Activated CD8-positive, alpha-beta memory T cell treated with anti-CD3 and anti-CD28 coated beads, Interleukin-2, amount 50 U/mL, for 1 hour (primary cell): ENCODE results near the gene ARHGAP32.
"Not testable (repeated sequence)": the region's sequence is repeated elsewhere in the genome, so short reads cannot be mapped to it uniquely, and the experiment has no call there.

Source experiments
- DNase-seq: peaks from one replicate; pipeline ENCODE4 v3.0.0-alpha.2; 2020; ENCODE audit errors: extremely low read depth

Gene ARHGAP32

DNA sequence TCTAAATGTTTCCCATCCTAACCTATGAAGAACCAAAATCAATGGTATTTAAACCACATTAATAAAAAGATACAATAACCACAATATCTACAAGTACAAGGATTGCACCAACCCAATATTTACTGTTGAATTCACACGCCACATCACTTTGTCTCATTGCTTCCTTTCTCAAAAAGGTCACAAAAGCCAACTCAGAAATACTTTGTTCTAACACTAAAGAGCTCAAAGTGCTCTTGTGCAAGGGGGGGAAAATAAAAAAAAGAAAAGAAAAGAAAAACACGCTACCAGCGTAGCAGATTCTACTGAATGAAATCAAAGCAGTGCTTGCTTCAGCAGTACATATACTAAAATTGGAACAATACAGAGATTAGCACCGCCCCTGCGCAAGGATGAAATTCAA lies 10.5 kb upstream of the ARHGAP32 start:
- no peak for DNase-seq

DNA sequence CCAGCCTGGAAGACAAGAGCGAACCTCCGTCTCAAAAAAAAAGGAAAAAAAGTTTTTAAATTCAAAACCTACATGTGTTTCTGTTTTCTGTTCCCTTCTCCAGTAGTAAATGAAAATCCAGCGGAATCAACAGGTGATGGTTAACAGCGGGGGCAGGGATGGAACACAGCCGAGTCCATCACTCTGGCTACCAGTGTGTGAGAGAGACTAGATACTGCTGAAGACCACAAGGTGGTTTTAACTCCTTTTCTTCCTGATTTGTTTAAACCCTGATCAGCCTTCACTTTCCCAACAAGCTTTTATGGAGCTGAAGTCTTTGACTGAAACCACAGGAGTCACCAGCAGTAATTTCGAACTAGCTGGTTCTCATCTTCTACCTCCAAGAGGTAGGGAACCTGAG lies 3.6 kb upstream of the ARHGAP32 start:
- DNase-seq, result no peak

DNA sequence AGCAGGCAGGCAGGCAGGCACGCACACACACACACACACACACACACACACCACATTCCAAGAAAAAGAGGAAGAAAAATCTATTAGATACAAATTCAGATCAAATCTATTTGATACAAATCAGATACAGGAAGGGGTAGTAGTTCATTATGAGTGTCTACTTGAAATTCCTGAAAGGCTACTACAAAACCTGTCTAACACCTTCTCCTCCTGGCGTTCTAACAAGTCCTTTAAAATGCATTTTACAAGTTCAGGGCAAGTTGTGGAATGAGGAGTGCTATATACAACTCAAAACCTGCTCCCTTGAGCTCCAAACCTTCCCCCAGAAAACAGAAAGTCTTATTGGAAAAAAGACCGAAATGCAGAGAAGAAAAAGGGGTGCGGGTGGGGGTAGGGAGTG lies 476 bp downstream of the ARHGAP32 start:
- no peak for DNase-seq

DNA sequence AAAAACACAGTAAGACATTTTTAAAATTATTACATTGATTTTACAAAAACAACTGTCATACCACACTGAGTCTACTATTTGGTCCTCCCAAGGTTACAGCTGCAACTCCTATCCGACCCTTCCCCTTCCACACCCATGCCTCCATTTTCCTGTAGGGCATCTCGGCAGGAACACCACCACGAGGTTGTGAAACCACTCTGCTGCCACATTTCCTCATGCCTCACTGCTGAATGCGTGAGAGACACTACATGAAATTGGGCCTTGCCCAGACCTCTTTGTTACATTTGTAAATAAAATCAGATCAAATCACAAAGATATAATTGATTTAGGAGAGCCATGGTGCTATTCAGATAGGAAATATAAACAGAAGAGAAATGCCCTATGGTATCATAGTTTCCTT lies 2.0 kb downstream of the ARHGAP32 start:
- no peak for DNase-seq

DNA sequence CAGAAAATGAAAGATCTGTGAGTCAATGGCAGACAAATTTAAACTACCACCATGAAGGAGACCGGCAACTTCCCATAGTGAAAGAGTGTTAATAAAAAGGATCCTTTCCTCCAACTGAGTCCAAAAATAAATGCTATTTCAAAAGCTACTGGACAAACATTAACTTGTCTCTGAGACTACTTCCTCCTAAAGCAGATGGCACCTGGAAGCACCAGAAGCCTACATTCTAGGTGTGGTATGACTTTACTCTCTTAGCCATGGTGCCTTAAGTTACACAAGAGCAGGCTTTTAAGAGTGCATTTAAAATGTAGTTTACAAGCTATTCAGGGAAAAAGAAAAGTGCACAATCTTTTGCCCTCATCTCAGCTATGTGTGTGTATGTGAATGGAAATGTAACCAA lies 2.5 kb downstream of the ARHGAP32 start:
- DNase-seq, result no peak

DNA sequence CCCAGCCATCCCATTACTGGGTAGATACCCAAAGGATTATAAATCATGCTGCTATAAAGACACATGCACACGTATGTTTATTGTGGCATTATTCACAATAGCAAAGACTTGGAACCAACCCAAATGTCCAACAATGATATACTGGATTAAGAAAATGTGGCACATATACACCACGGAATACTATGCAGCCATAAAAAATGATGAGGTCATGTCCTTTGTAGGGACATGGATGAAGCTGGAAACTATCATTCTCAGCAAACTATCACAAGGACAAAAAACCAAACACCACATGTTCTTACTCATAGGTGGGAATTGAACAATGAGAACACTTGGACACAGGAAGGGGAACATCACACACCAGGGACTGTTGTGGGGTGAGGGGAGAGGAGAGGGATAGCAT lies 7.0 kb downstream of the ARHGAP32 start:
- DNase-seq, result not testable (repeated sequence)

DNA sequence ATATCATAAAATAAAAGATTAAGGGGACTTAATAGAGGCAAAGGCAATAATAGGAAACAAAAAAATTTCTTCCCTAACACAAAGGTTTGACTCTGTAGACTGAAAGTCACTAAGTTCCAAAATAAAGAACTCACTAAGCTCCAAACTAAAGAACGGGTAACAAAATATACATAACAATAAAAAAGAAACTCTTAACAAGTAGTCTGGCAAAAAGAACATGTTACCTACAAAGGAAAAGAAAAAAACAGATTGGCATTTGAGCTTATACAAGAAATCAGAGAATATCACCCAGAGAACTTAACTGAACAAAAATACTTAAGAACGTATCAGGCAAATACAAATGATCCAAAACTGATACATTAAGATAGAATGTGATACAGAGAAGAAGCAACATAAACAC lies 7.5 kb downstream of the ARHGAP32 start:
- no peak for DNase-seq

DNA sequence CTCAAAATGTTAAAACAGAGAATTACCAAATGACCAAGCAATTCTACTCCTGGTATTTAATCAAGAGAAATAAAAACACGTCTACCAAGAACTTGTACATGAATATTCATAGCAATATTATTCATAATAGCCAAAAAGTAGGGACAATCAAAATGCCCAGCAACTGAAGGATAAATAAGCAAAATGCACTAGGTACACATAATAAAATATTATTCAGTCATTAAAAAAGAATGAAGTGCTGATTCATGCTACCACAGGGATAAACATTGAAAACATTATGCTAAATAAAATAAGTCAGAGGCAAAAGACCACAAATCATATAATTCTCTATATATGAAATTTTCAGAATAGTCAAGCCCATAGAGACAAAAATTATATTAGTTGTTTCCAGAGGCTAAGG lies 24.8 kb downstream of the ARHGAP32 start:
- DNase-seq, result no peak

DNA sequence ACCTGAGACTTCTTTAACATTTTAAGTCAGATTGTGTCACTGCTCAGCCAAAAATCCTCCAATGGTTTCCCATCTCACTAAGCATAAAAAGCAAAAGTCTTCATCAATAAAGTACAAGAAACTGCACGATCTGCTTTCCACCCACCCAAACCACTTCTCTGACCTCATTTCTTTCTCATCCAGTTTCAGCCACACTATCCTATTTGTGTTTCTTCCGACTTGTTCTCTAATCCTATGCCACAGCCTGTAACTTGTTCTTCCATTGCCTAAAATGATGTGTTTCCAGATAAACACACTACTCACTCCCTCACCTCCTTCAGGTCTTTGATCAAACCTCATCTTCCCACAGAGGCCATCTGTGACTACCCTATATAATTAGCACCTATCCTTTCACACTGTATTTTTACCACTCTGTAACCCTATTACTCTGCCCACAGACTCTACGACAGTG lies 28.4 kb downstream of the ARHGAP32 start:
- no peak for DNase-seq

DNA sequence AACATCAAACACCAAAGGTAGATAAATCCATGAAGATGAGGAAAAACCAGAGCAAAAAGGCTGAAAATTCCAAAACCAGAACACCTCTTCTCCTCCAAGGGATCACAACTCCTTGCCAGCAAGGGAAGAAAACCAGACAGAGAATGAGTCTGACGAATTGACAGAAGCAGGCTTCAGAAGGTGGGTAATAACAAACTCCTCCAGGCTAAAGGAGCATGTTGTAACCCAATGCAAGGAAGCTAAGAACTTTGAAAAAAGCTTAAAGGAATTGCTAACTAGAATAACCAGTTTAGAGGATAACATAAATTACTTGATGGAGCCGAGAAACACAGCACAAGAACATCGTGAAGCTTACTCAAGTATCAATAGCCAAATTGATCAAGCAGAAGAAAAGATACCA lies 35.0 kb downstream of the ARHGAP32 start:
- DNase-seq, result not testable (repeated sequence)

DNA sequence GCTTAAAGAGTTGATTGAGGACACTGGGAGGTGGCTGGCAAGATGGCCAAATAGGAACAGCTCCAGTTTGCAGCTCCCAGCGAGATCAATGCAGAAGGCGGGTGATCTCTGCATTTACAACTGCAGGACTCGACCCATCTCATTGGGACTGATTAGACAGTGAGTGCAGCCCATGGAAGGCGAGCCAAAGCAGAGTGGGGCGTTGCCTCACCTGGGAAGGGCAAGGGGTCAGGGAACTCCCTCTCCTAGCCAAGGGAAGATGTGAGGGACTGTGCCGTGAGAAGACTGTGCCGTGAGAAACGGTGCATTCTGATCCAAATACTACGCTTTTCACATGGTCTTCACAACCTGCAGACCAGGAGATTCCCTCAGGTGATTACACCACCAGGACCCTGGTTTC lies 36.4 kb downstream of the ARHGAP32 start:
- DNase-seq, result no peak

DNA sequence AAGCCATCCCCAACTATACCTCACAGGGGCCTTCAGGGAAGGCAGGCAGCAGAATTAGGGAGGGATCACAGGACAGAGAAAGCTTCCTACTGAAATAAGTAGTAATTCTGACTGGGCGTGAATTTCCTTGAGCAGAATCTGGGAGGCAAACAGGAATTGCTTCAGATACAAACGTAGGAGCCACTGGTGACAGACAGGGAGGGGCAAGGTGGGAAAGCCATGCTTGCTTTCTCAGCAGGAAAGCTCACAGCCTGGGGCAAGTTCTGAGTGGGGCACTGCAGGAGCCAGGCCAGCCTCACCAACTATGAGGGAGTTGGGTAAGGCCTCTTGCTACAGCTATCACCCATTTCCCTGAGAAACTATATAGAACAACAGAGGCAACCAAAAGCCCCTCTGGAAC lies 43.6 kb downstream of the ARHGAP32 start:
- no peak for DNase-seq

DNA sequence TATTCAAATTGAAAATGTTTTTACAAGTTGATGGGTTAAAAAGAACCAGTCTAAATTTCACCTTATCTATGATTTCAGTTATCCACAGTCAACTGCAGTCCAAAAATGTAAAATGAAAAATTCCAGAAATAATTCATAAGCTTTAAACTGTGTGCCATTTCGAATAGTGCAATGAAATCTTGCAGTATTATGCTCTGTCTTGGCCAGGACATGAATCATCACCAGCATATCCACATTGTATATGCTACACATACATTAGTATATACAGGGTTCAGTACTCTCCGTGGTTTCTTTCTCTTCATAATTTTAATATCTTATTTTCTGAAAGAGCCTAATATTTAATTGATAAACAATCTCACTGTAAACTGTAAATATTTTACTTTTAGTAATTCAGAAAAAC lies 45.9 kb downstream of the ARHGAP32 start:
- no peak for DNase-seq

DNA sequence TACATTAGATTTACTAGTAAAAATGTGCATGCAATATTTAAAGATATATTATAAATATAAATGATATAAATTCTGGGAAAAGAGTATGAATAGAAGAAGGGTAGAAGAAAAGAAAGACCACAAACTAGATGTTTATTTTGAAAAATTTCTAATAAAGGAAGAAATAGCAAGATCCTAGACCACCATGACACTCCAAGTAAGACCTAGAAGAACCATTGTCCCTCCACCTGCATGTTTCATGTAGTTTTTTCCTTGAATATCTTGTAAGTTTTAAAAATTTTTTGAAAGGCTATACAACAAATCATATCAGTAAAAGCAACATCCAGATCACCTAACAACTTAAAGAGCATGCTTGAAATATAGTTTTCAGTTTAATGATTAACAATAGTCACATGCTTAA lies 46.8 kb downstream of the ARHGAP32 start:
- no peak for DNase-seq

DNA sequence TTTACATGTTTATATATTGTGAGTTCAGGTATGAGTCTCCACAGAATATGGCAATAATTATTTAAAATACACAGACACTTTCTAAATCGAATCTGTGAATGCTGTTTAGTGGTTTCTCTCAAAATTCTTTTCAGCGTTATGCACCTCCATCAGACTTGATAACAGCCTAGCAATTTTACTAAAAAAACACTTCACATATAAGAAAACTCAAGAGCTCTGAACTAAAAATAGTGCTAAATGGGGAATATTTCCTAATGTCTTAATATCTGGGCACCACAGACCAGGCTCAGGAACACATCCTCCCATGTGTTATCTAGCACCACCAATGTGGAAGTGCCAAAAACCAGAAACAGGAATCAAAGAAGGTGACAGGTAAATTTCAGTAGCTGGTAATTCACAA lies 47.9 kb downstream of the ARHGAP32 start:
- no peak for DNase-seq

DNA sequence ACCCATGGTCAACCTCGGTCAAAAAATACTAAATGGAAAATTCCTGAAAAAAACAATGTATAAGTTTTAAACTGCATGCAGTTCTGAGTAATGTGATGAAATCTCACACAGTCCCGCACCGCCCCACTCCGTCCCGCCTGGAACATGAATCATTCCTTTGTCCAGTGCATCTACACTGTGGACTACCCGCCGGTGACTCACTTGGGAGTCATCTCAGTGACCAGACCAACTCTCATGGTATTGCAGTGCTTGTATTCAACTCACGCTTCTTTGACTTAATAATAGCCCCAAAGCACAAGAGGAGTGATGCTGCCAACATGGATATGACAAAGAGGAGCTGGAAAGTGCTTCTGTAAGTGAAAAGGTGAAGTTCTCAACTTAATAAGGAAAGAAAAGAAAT lies 48.8 kb downstream of the ARHGAP32 start:
- DNase-seq, result no peak

DNA sequence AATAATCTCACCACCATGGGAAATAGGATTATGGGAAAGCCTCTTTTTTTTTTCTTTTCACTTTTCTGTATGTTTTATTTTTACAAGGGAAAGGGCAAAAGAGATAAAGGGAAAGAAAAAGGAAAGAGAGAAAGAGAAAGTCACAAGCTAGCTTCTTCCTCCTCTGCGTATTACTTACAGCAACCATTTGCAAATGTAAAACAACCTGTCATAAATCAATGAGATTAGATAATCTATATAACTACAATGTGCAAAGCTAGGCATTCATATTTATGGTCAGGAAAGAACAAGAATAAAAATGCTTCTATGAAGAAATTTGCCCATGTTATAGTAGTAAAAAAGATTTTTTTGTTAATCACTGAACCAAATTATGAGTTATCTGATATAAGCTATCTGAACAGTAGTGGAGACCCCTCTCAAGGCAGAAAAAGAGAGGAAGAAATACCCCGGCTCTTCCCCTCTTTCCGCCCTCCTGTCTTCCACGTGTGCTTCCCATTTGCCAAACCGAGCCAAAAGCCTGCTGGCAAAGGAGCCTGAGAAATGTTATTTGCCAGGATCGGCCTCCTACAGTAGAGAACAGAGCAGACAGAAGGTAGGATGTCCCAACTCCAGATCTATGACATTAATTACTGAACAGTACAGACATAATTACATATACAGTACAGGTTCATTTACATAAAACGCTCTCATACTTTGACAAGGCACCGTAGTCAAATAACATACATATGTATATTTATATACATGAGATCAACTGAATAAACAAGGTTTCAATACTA lies 50.2 kb downstream of the ARHGAP32 start:
- no peak for DNase-seq

DNA sequence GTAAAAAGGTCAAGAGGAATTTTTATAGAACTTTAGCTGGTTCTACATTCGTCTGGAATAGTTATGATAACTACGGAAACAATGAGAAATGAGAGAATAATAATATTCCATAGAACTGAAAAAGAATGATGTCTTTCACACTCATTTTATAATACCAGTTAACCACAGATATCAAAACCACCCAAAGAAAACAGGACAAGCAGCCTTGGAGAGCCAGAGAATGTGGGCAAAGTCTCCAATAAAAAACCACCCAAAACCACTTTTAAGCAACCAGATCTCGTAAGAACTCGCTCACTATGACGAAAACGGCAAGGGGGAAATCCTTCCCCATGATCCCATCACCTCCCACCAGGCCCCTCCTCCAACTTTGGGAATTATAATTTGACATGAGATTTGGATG lies 60.8 kb downstream of the ARHGAP32 start:
- DNase-seq, result no peak

DNA sequence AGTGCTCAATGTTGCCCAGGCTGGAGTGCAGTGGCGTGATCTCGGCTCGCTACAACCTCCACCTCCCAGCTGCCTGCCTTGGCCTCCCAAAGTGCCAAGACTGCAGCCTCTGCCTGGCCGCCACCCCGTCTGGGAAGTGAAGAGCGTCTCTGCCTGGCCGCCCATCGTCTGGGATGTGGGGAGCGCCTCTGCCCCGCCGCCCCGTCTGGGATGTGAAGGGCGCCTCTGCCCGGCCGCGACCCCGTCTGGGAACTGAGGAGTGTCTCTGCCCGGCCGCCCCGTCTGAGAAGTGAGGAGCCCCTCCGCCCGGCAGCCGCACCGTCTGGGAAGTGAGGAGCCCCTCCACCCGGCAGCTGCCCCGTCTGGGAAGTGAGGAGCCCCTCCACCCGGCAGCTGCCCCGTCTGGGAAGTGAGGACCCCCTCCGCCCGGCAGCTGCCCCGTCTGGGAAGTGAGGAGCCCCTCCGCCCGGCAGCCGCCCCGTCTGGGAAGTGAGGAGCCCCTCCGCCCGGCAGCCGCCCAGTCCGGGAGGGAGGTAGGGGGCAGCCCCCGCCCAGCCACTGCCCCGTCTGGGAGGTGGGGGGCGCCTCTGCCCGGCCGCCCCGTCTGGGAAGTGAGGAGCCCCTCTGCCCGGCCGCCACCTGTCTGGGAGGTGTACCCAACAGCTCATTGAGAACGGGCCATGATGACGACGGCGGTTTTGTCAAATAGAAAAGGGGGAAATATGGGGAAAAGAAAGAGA lies 63.1 kb downstream of the ARHGAP32 start:
- DNase-seq, result not testable (repeated sequence)

DNA sequence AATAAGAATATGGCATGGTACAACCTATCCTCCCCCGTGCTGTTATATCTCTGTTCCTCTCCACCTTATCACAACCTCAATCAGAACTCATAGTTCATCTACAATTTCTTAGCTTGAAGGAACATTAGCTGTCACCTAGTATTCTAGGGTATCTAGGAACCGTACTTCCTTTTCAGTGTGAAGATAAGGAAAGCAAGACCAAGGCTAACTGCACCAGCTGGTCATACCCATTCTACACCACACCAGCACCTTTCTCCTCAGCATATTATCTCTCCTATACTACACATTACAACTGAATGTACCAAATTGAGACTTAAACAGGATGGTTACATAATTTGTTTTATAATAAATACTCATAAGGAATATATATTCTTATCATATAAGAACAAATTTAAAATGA lies 73.1 kb downstream of the ARHGAP32 start:
- DNase-seq, result no peak

DNA sequence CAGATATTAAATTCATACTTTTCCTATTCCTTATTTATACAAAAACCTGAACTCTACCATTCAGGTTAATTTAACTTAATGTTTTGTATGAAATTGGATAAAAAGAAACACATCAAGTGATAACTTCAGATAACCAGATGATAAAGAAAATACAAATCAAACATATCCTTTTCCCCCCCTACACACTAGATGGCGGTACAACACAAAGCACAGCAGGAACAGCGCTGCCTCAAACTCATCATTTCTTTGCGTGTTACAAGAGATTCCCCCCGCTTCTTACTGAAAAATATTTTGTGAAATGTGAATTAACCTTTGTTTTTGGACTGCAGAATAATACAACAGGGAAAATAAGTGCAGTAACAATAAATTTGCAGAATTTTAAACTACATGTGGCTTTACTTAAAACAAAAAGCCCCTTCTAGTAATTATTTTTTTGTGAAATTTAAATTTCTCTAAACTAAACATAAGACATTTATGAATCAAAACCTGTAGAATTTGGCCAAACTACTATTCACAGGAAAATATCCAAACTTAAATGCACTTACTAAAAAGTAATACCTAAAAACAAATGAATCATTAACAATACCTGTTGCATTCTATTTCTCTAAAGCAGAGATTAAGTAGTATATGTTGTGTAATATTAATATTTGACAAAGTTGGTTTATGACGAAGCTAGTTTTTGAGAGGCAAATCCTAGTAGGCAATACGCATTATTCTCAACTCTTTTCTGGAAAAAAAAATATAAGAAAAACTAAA lies 74.4 kb downstream of the ARHGAP32 start:
- DNase-seq, result peak; percentile 3
